Endothelial cell of umbilical vein (primary cell): ENCODE results near the gene TRIP10.

ENCODE experiments used
- CTCF ChIP-seq, 2 donors: IDR thresholded peaks; 1 replicate in 1 of 2; 2 replicates in 1 of 2; pipeline ENCODE4 v1.5.1; 2011; ENCODE audit warnings: low read length in 2 of 2, mild to moderate bottlenecking in 2 of 2, moderate library complexity in 2 of 2, control low read depth in 1 of 2, inconsistent platforms in 1 of 2, low read depth in 1 of 2; ENCODE audit not compliant: insufficient read depth in 1 of 2; ENCODE audit errors: extremely low read depth in 1 of 2
- EZH2 ChIP-seq: IDR thresholded peaks from 2 replicates; pipeline ENCODE4 v1.6.1; 2012; ENCODE audit warnings: borderline replicate concordance, low read depth, mild to moderate bottlenecking, moderate library complexity, low read length, inconsistent platforms; ENCODE audit not compliant: severe bottlenecking
- FOS ChIP-seq: IDR thresholded peaks from 2 replicates; pipeline ENCODE4 v1.6.1; 2011; ENCODE audit warnings: mild to moderate bottlenecking, low read length, moderate library complexity, borderline replicate concordance; ENCODE audit not compliant: insufficient read depth
- GATA2 ChIP-seq: IDR thresholded peaks from 2 replicates; pipeline ENCODE4 v1.7.0; 2011; ENCODE audit warnings: low read depth, mild to moderate bottlenecking, moderate library complexity, mixed read lengths, low read length; ENCODE audit not compliant: insufficient read length, insufficient read depth
- JUN ChIP-seq: IDR thresholded peaks from 2 replicates; pipeline ENCODE4 v1.6.1; 2011; ENCODE audit warnings: borderline replicate concordance, low read depth; ENCODE audit not compliant: insufficient read length, insufficient read depth
- MAX ChIP-seq: IDR thresholded peaks from 2 replicates; pipeline ENCODE4 v1.6.1; 2011; ENCODE audit not compliant: insufficient read depth, insufficient read length
- MYC ChIP-seq: IDR thresholded peaks from one replicate; pipeline ENCODE4 v1.6.1; 2011; ENCODE audit warnings: mild to moderate bottlenecking, low read depth, low read length
- POLR2A ChIP-seq: IDR thresholded peaks from 2 replicates; pipeline ENCODE4 v1.6.1; 2012; ENCODE audit warnings: low read depth, mild to moderate bottlenecking, control low read depth, low read length
- POLR2AphosphoS5 ChIP-seq: IDR thresholded peaks from 2 replicates; pipeline ENCODE4 v1.6.1; 2012; ENCODE audit warnings: low read depth, mild to moderate bottlenecking, control low read depth, low read length, moderate library complexity; ENCODE audit not compliant: insufficient read depth

GRCh38 chr19:6760606-6761005 lies 21.1 kb downstream of the TRIP10 start:
- no peak for TF ChIP-seq CTCF (IDR thresholded peaks at IDR 0.05; ENCODE audit: extremely low read depth in 1 of 2, insufficient read depth in 1 of 2, low read depth in 1 of 2, low read length in 2 of 2)
- TF ChIP-seq JUN: no peak
- TF ChIP-seq POLR2A: no peak
- TF ChIP-seq MYC: no peak
- no peak for TF ChIP-seq EZH2
- no peak for TF ChIP-seq MAX
- TF ChIP-seq GATA2: no peak
- no peak for TF ChIP-seq POLR2AphosphoS5
- TF ChIP-seq FOS: no peak
